Measurements from ENCODE around the gene PHF21B.

Gene PHF21B

GRCh38 chr22:44995105-44995514, 14.7 kb downstream of the PHF21B start:
- no peak for DNase-seq (ENCODE audit: low read depth, low spot score)
- TF ChIP-seq CTCF (IDR thresholded peaks at IDR 0.05; ENCODE audit: low read depth, low read length): no peak
- no peak overlapping the region for H3K4me3 ChIP-seq (ENCODE audit: low read depth, low read length)
- in situ Hi-C loops (cut with HindIII; ENCODE audit: low sequenced_read_pairs): no loop called here

GRCh38 chr22:44994399-44995104, 15.3 kb downstream of the PHF21B start:
- no peak overlapping the region for H3K4me3 ChIP-seq (ENCODE audit: low read depth, low read length)
- in situ Hi-C loops (cut with HindIII; ENCODE audit: low sequenced_read_pairs): no loop called here
- TF ChIP-seq CTCF (IDR thresholded peaks at IDR 0.05; ENCODE audit: low read depth, low read length): no peak
- DNase-seq (ENCODE audit: low read depth, low spot score): no peak

GRCh38 chr22:44992166-44992565, 17.6 kb downstream of the PHF21B start:
- no peak for TF ChIP-seq CTCF (IDR thresholded peaks at IDR 0.05; ENCODE audit: low read depth, low read length)
- in situ Hi-C loops (cut with HindIII; ENCODE audit: low sequenced_read_pairs): no loop called here

GRCh38 chr22:44991218-44991617, 18.6 kb downstream of the PHF21B start:
- in situ Hi-C loops (cut with HindIII; ENCODE audit: low sequenced_read_pairs): no loop called here
- no peak for TF ChIP-seq CTCF (IDR thresholded peaks at IDR 0.05; ENCODE audit: low read depth, low read length)
- no peak for DNase-seq (ENCODE audit: low read depth, low spot score)
- H3K4me3 ChIP-seq (ENCODE audit: low read depth, low read length): no peak overlapping the region

More at GRCh38 chr22:44992166-44992565, 17.6 kb downstream of the PHF21B start:
- no peak for DNase-seq (ENCODE audit: low read depth, low spot score)
- no peak overlapping the region for H3K4me3 ChIP-seq (ENCODE audit: low read depth, low read length)

- in situ Hi-C loops (cut with HindIII; ENCODE audit: low sequenced_read_pairs): no loop called here
- H3K4me3 ChIP-seq (ENCODE audit: low read depth, low read length): no peak overlapping the region
- no peak for TF ChIP-seq CTCF (IDR thresholded peaks at IDR 0.05; ENCODE audit: low read depth, low read length)
- no peak for DNase-seq (ENCODE audit: low read depth, low spot score)
These were observed 19.0 kb downstream of the PHF21B start for GRCh38 chr22:44990810-44991209.

- in situ Hi-C loops (cut with HindIII; ENCODE audit: low sequenced_read_pairs): no loop called here
- H3K4me3 ChIP-seq (ENCODE audit: low read depth, low read length): no peak overlapping the region
- TF ChIP-seq CTCF (IDR thresholded peaks at IDR 0.05; ENCODE audit: low read depth, low read length): no peak
- no peak for DNase-seq (ENCODE audit: low read depth, low spot score)
These were observed 19.5 kb downstream of the PHF21B start for GRCh38 chr22:44990328-44990727.

Data from astrocyte of the spinal cord (primary cell).